Measurements from ENCODE around the gene RANGRF.
A peak's percentile ranks its signal among the peaks of the same experiment; 100 is the strongest.

Gene RANGRF

GRCh38 chr17:8314797-8315763 is 26.6 kb downstream of the RANGRF start:
- DNase-seq, result no peak

DNA sequence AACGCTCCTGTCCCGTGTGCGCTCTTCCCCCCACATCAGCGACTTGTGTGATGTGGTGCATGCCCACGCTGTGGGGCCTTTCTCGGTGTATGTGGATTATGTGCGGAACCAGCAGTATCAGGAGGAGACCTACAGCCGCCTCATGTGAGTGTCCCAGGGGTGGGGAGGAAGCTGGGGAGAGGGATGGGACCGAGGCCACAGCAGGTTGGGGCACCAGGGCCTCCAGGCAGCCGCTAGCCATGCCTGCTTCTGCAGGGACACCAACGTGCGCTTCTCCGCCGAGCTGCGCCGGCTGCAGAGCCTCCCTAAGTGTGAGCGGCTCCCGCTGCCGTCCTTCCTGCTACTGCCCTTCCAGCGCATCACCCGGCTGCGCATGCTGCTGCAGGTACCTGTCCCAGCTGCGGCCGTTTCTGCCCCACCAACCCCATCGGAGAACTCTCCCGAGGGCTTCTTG is 27.3 kb downstream of the RANGRF start:
- DNase-seq, result no peak

GRCh38 chr17:8318010-8318935 is 29.8 kb downstream of the RANGRF start:
- DNase-seq, result no peak

DNA sequence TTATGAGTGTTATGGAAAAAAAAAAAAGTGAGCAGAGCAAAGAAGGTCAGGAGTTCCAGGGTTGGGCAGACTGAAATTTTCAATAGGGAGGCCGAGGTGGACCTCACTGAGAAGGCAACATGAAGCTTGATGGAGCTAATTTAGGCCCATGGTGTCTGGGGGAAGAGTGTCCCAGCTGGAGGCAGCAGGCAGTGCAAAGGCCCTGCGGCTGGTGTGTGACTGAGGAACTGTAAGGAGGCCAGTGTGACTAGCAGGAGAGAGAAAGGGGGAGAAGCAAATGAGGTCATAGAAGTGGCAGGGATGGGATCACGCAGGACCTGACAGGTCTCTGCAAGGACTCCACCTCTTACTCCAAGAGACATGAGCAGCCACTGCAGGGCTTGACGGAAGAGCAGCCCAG is 31.8 kb downstream of the RANGRF start:
- DNase-seq, result no peak

- no peak for DNase-seq
Measured at GRCh38 chr17:8320990-8321389, 32.5 kb downstream of the RANGRF start.

GRCh38 chr17:8322061-8322460 is 33.6 kb downstream of the RANGRF start:
- no peak for DNase-seq

GRCh38 chr17:8324132-8324531 is 35.7 kb downstream of the RANGRF start:
- no peak for DNase-seq

GRCh38 chr17:8324923-8325322 is 36.5 kb downstream of the RANGRF start:
- DNase-seq, result no peak

DNA sequence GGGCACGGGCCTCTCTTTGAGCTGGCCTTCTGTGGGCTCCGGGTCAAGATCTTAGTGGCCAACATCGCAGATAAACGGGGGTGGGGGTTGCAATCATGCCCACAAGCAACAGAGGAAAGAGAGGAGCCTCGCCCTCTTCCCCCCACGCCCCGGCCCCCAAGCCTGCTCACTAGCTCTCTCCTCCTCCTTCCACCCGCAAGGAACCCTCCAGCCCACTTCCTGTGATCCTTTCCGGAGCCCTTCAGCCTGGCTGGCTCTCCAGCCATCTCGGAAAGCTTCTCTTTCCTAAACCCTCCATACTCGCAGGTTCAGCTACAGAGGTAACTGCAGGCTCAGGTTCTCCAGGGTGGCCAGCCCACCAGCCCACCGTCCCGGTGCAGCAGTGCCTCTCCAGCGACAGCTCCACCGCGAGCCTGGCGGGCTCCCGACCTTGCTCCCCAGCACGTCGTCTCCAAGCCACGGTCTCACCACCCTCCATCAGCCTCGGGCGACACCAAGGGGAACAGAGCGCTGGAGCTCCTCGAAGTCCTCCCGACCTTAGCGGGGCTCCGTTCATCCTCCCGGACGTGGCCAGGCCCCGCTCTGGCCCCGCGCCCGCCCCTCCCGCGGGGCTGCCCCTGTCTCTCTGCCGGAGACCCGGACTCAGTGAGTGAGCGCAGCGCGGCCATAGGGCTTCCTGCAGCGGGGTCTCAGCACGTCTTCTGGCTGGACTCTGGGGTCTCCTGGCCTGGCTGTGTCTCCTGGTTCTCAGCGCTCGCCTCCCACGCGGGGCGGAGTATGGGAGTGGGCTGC is 38.2 kb downstream of the RANGRF start:
- DNase-seq, result peak in 3 of 6 experiments; percentile 15 to 37 (median 29)

- no peak for DNase-seq
Measured at GRCh38 chr17:8327303-8327649, 38.8 kb downstream of the RANGRF start.

DNA sequence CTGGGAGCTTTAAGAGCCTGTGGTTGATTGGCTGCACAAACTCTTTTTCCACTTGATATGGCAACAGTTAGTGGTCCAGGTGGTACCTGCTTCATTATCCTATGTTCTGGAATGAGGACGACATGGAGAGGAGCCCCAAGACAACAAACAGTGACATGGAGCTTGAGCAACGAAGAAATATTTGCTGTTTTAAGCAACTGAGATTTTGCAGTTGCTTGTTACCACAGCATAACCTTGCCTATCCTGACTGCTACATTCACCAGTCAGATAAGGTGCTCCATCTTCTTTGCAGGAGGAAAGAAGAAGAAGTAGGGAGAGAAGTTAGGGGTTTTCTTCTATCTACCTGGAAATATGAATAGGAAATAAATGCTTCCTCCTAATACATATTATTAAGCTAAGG is 43.7 kb downstream of the RANGRF start:
- DNase-seq, result no peak

DNA sequence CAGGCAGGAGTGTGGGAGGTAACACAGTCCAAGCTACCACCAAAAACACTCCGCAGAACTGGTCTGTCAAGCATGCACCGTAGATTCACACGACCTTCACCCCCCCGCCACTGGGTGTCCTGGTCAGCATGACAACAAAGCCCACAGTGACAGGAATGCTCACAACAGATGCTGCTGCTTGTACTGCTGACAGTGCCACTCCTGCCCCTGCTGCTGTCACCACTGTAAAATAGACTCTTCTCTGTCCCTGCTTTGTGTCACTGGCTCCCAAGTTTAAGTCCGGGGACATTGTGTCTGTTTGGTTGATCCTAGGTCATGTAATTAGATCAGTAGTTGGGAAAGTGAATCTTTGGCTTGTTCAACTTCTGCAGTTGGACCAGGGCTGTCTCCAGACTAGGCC is 44.2 kb downstream of the RANGRF start:
- DNase-seq, result no peak

DNA sequence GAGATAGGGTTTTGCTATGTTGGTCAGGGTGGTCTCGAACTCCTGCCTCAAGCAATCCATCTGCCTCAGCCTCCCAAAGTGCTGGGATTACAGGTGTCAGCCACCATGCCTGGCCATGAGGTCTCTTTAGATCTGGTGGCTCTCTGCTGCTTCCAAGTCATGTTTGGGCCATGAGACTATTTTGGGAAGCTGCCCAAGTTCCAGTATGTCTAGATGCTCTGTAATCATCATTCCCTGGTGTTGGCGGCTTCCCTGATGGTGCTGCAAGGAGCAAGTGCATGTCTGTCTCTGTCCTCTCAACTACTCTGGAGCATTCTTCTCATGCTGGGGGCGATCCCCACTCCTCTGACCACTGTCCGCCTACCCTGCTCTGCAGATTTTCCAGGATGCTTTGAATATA is 44.8 kb downstream of the RANGRF start:
- DNase-seq, result no peak

DNA sequence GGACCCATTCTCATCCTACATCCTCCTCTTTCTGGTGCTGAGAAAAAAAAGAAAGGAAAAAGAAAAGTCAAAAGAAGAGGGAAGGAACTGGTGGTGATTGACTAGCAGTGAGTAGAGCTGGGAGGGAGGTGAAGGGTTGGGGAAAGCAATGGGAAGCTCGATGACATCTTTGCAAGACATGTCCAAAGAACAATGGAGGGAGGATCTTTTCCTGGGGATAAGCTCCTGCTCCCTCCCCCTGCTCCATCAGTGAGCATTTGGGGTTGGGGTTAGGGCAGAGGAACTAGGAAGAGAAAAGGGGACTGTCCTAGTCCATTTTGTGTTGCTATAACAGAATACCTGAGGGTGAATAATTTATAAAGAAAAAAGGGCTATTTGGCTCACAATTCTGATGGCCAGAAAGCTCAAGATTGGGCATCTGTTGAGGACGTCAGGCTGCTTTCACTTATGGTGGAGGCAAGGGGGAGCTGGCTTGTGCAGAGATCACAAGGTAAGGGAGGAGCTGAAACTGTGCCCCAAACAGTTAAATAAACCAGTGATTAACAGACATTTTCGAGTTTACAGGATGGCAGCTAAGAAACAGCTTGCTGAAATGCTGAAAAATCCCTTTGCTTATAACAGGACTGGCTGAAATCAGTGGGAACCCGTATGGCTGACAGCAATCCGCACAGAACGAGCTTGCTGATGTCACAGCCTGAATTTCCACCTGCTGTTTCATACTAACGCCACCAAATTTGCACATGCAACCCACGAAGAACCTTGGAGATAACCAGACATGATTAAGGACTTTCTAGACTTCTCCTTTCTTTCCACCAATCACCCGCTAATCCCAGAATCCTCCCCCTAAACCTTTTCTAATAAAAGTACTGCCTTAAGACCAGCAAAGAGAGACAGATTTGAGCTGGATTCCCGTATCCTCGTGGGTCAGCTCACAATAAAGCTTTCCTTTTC is 49.6 kb downstream of the RANGRF start:
- DNase-seq, result no peak

GRCh38 chr17:8338753-8339140 is 50.3 kb downstream of the RANGRF start:
- DNase-seq, result no peak

- no peak for DNase-seq
Measured at GRCh38 chr17:8339540-8339939, 51.1 kb downstream of the RANGRF start, which contains the start of gene ODF4. Gene ODF4, plus strand, starts transcription at chr17:8339840. Its CDS starts 212 bp downstream, at chr17:8340052.
